H9 (cell line): Measurements from ENCODE around the gene CEP68. TPM values are rescaled to one million over a fixed set of nuclear protein-coding genes. Genes with fewer than 3 reads are reported as not detected.
A peak's percentile ranks its signal among the peaks of the same experiment; 100 is the strongest.

Experiments used
- DNase-seq: peaks from one replicate; pipeline ENCODE4 v3.0.0-alpha.2; 2017
- H2AFZ ChIP-seq: one replicate; pipeline ENCODE4 v1.6.1; 2013; ENCODE audit warnings: mild to moderate bottlenecking, low read length, control low read depth, moderate library complexity
- H2AK5ac ChIP-seq: 2 replicates; pipeline ENCODE4 v1.6.1; 2013; ENCODE audit warnings: low read length, control low read depth, mixed read lengths; ENCODE audit not compliant: insufficient read length
- H2BK120ac ChIP-seq: one replicate; pipeline ENCODE4 v1.6.1; 2013; ENCODE audit warnings: low read depth, mild to moderate bottlenecking, low read length, control low read depth, inconsistent platforms; ENCODE audit not compliant: poor library complexity, severe bottlenecking
- H2BK12ac ChIP-seq: 2 replicates; pipeline ENCODE4 v1.6.1; 2013; ENCODE audit warnings: low read length, control low read depth, mixed read lengths, low read depth; ENCODE audit not compliant: insufficient read length
- H2BK15ac ChIP-seq: 2 replicates; pipeline ENCODE4 v1.6.1; 2013; ENCODE audit warnings: low read depth, low read length, control low read depth
- H2BK20ac ChIP-seq: one replicate; pipeline ENCODE4 v1.6.1; 2013; ENCODE audit warnings: low read depth, mild to moderate bottlenecking, low read length, control low read depth, inconsistent platforms; ENCODE audit not compliant: poor library complexity, severe bottlenecking
- H2BK5ac ChIP-seq: 2 replicates; pipeline ENCODE4 v1.6.1; 2013; ENCODE audit warnings: low read length, control low read depth, mixed read lengths; ENCODE audit not compliant: insufficient read length
- H3K14ac ChIP-seq: 2 replicates; pipeline ENCODE4 v1.6.1; 2013; ENCODE audit warnings: low read length, control low read depth; ENCODE audit not compliant: insufficient read depth
- H3K18ac ChIP-seq: 2 replicates; pipeline ENCODE4 v1.6.1; 2013; ENCODE audit warnings: low read depth, mild to moderate bottlenecking, mixed read lengths, low read length, control low read depth; ENCODE audit not compliant: insufficient read length
- H3K23ac ChIP-seq: 2 replicates; pipeline ENCODE4 v1.6.1; 2013; ENCODE audit warnings: low read length, control low read depth, mixed read lengths, low read depth; ENCODE audit not compliant: insufficient read length
- H3K23me2 ChIP-seq: 2 replicates; pipeline ENCODE4 v1.6.1; 2013; ENCODE audit warnings: low read depth, mild to moderate bottlenecking, mixed read lengths, low read length, control low read depth; ENCODE audit not compliant: insufficient read length, poor library complexity, severe bottlenecking
- H3K27ac ChIP-seq: 2 replicates; pipeline ENCODE4 v1.5.1; 2013; ENCODE audit warnings: low read length, control low read depth, mixed read lengths, low read depth; ENCODE audit not compliant: insufficient read length
- H3K27me3 ChIP-seq: 2 replicates; pipeline ENCODE4 v1.6.1; 2013; ENCODE audit warnings: low read length, control low read depth, inconsistent platforms; ENCODE audit not compliant: insufficient read depth
- H3K4ac ChIP-seq: 2 replicates; pipeline ENCODE4 v1.6.1; 2013; ENCODE audit warnings: low read depth, mild to moderate bottlenecking, control low read depth, inconsistent platforms, low read length, moderate library complexity
- H3K4me1 ChIP-seq: 2 replicates; pipeline ENCODE4 v1.6.1; 2013; ENCODE audit warnings: low read length, control low read depth, inconsistent platforms; ENCODE audit not compliant: insufficient read depth
- H3K4me2 ChIP-seq: 2 replicates; pipeline ENCODE4 v1.6.1; 2013; ENCODE audit warnings: low read length, control low read depth, mixed read lengths; ENCODE audit not compliant: insufficient read length, insufficient read depth
- H3K56ac ChIP-seq: 2 replicates; pipeline ENCODE4 v1.6.1; 2013; ENCODE audit warnings: low read depth, mild to moderate bottlenecking, mixed read lengths, low read length, control low read depth; ENCODE audit not compliant: insufficient read length
- H3K79me1 ChIP-seq: 2 replicates; pipeline ENCODE4 v1.6.1; 2013; ENCODE audit warnings: low read depth, mild to moderate bottlenecking, moderate library complexity, low read length, control low read depth, inconsistent platforms; ENCODE audit not compliant: insufficient read depth, poor library complexity, severe bottlenecking
- H3K79me2 ChIP-seq: 2 replicates; pipeline ENCODE4 v1.6.1; 2013; ENCODE audit warnings: low read length, control low read depth, inconsistent platforms; ENCODE audit not compliant: insufficient read depth
- H3K9ac ChIP-seq: 2 replicates; pipeline ENCODE4 v1.6.1; 2013; ENCODE audit warnings: low read length, control low read depth, mixed read lengths; ENCODE audit not compliant: insufficient read length; ENCODE audit errors: extremely low read depth
- H3K9me3 ChIP-seq: one replicate; pipeline ENCODE4 v1.6.1; 2013; ENCODE audit warnings: low read depth, low read length, inconsistent platforms; ENCODE audit not compliant: control insufficient read depth
- H3T11ph ChIP-seq: one replicate; pipeline ENCODE4 v1.6.1; 2013; ENCODE audit warnings: mild to moderate bottlenecking, low read length, control low read depth, inconsistent platforms
- H4K20me1 ChIP-seq: one replicate; pipeline ENCODE4 v1.6.1; 2013; ENCODE audit not compliant: control insufficient read depth, insufficient read length, insufficient read depth
- H4K5ac ChIP-seq: 2 replicates; pipeline ENCODE4 v1.6.1; 2013; ENCODE audit warnings: low read depth, mild to moderate bottlenecking, mixed read lengths, low read length, control low read depth; ENCODE audit not compliant: insufficient read length
- H4K8ac ChIP-seq: replicated peaks from 2 replicates; pipeline ENCODE4 v1.6.1; 2013; ENCODE audit warnings: low read length, control low read depth, mixed read lengths, low read depth; ENCODE audit not compliant: insufficient read length
- H4K91ac ChIP-seq: 2 replicates; pipeline ENCODE4 v1.6.1; 2013; ENCODE audit warnings: low read depth, mild to moderate bottlenecking, moderate library complexity, mixed read lengths, low read length, control low read depth; ENCODE audit not compliant: insufficient read length
- H3K27ac Mint-ChIP-seq, 3 experiments: 2 replicates in 2 of 3; 3 replicates in 1 of 3; pipeline ENCODE4 v1.8.0; 2020 to 2021; ENCODE audit warnings: mixed read lengths in 3 of 3, mild to moderate bottlenecking in 1 of 3, moderate library complexity in 1 of 3
- H3K27me3 Mint-ChIP-seq: 2 replicates; pipeline ENCODE4 v1.8.0; 2021; ENCODE audit warnings: low read depth, mild to moderate bottlenecking, moderate library complexity, mixed read lengths
- H3K36me3 Mint-ChIP-seq, 3 experiments: 2 replicates in 2 of 3; 3 replicates in 1 of 3; pipeline ENCODE4 v1.8.0; 2020 to 2021; ENCODE audit warnings: low read depth in 3 of 3, mixed read lengths in 3 of 3; ENCODE audit not compliant: insufficient read depth in 1 of 3
- H3K4me1 Mint-ChIP-seq, 2 experiments: 2 replicates each; pipeline ENCODE4 v1.8.0; 2020; ENCODE audit warnings: mixed read lengths in 2 of 2
- H3K4me3 Mint-ChIP-seq, 2 experiments: 2 replicates in 1 of 2; 3 replicates in 1 of 2; pipeline ENCODE4 v1.8.0; 2020 to 2021; ENCODE audit warnings: mild to moderate bottlenecking in 2 of 2, mixed read lengths in 2 of 2, moderate library complexity in 1 of 2
- H3K9me3 Mint-ChIP-seq, 2 experiments: 2 replicates in 1 of 2; 3 replicates in 1 of 2; pipeline ENCODE4 v1.8.0; 2020; ENCODE audit warnings: mild to moderate bottlenecking in 2 of 2, mixed read lengths in 2 of 2, moderate library complexity in 1 of 2
- CTCF ChIP-seq: fragments of 200-600 bp; sonication (generic); conservative IDR thresholded peaks from 3 replicates; pipeline ENCODE4 v1.8.0; 2021; ENCODE audit warnings: antibody characterized with exemption, mild to moderate bottlenecking
- WGBS: extraction: QIAGEN DNeasy Blood & Tissue Kit; methylation state at CpG from one replicate; pipeline ENCODE4 v1.1.7; 2013; ENCODE audit warnings: missing lambda C conversion rate, low lambda C conversion rate, mixed read lengths; ENCODE audit not compliant: insufficient read length; ENCODE audit errors: extremely low coverage; 5-methylcytosine and 5-hydroxymethylcytosine counted together
- total RNA-seq: library from RNA; stranded (reverse); gene quantifications from 2 replicates; pipeline ENCODE4 v1.2.1, GENCODE V29; 2021

Gene CEP68
- total RNA-seq, 1 experiment from 2014 or later = 20.2 TPM

- Mint-ChIP-seq H3K4me1 (no peaks in the 10 kb centered on the region), H3K36me3 (peaks cover 1 to 21% (median 15%) of the 10 kb centered on the region in 3 experiments; a peak in 6 of 7 replicates), H3K27ac (0 out of 7 replicates have a peak overlapping the region, but pooled peaks of 1 of the 3 experiments have one; percentile 5), H3K9me3 (no peaks in the 10 kb centered on the region), H3K4me3 (no peak overlapping the region), H3K27me3 (no peaks in the 10 kb centered on the region)
- TF ChIP-seq CTCF = no peak
- H3T11ph ChIP-seq = no peak overlapping the region
- no peak overlapping the region for H2BK15ac ChIP-seq
- H2AK5ac ChIP-seq = no peak overlapping the region
- H2AFZ ChIP-seq = no peak overlapping the region
- H3K4me1 ChIP-seq = no peaks in the 10 kb centered on the region
- H3K9ac ChIP-seq = no peak overlapping the region
- H2BK5ac ChIP-seq = no peak overlapping the region
- no peak overlapping the region for H4K8ac ChIP-seq
- no CpG with 5 or more reads among the region's 5 CpGs for WGBS
- no peak overlapping the region for H4K5ac ChIP-seq
- H3K23ac ChIP-seq = no peak overlapping the region
- no peak overlapping the region for H3K4ac ChIP-seq
- no peak overlapping the region for H2BK20ac ChIP-seq
- no peaks in the 10 kb centered on the region for H4K20me1 ChIP-seq
- no peak overlapping the region for H3K14ac ChIP-seq
- no peaks in the 10 kb centered on the region for H3K23me2 ChIP-seq
- H3K79me2 ChIP-seq = peaks cover 11% of the 10 kb centered on the region; the same call in 1 of the 2 replicates
- H2BK120ac ChIP-seq = no peak overlapping the region
- H3K4me2 ChIP-seq = no peak overlapping the region
- no peaks in the 10 kb centered on the region for H3K9me3 ChIP-seq
- H3K79me1 ChIP-seq = peaks cover 14% of the 10 kb centered on the region
- H2BK12ac ChIP-seq = no peak overlapping the region
- no peak for DNase-seq
- no peak overlapping the region for H3K18ac ChIP-seq
- H3K56ac ChIP-seq = no peak overlapping the region
- H3K27me3 ChIP-seq = no peaks in the 10 kb centered on the region
- no peak overlapping the region for H3K27ac ChIP-seq
- H4K91ac ChIP-seq = no peak overlapping the region
Measured at GRCh38 chr2:65107530-65107929, 51.3 kb downstream of the CEP68 start.
